ENCODE results near the gene SREK1. TPM values are rescaled to one million over a fixed set of nuclear protein-coding genes. Genes with fewer than 3 reads are reported as not detected.

Gene SREK1
- total and polyA plus RNA-seq, 9 of the 15 experiments (the other 6 are each of a cell fraction or from before 2014, with no cell fraction given): 40.8 to 128 (median 81.9) TPM

GRCh38 chr5:66170195-66170919 is 26.3 kb downstream of the SREK1 start (continued):
- TF ChIP-seq ZBTB40 (IDR thresholded peaks at IDR 0.05) (no peak), ZBTB40 (CRISPR knock-in tag; IDR thresholded peaks at IDR 0.05) (no peak), ELF4 (CRISPR knock-in tag; IDR thresholded peaks at IDR 0.05) (peak; percentile 55; the same call in 1 of the 2 replicates), SUPT5H (IDR thresholded peaks at IDR 0.05) (peak; percentile 45; the same call in 1 of the 2 replicates), THRB (CRISPR knock-in tag; conservative IDR thresholded peaks at IDR 0.05) (0 out of 2 replicates have a peak, but pooled peaks have one; percentile 18), LARP7 (IDR thresholded peaks at IDR 0.05) (0 out of 2 replicates have a peak, but pooled peaks have one; percentile 30)
